HL-60 (cell line): ENCODE results near the gene FALEC.

Experiments used
- DNase-seq, 2 experiments: peaks; one replicate each; pipeline ENCODE4 v3.0.0-alpha.2; 2010 to 2020; ENCODE audit warnings: low read depth in 1 of 2, low spot score in 1 of 2
- H3K27ac ChIP-seq: fragments of 250-450 bp; sonication (Bioruptor Pico); replicated peaks from 2 replicates; pipeline ENCODE4 v1.5.1; 2020; ENCODE audit warnings: mild to moderate bottlenecking, moderate library complexity
- H3K27me3 ChIP-seq: fragments of 250-450 bp; sonication (Bioruptor Pico); 2 replicates; pipeline ENCODE4 v1.5.1; 2021; ENCODE audit warnings: mild to moderate bottlenecking, moderate library complexity; ENCODE audit not compliant: insufficient read depth, poor library complexity, severe bottlenecking
- H3K4me3 ChIP-seq: replicated peaks from 2 replicates; pipeline ENCODE4 v1.5.1; 2011; ENCODE audit warnings: mild to moderate bottlenecking, control low read depth, low read length; ENCODE audit not compliant: insufficient read depth
- CTCF ChIP-seq: IDR thresholded peaks from one replicate; pipeline ENCODE4 v1.5.1; 2011; ENCODE audit warnings: low read length, control low read depth, inconsistent platforms; ENCODE audit not compliant: insufficient read depth
- GABPA ChIP-seq: IDR thresholded peaks from 2 replicates; pipeline ENCODE4 v1.6.1; 2012; ENCODE audit warnings: low read depth
- POLR2AphosphoS5 ChIP-seq: IDR thresholded peaks from 2 replicates; pipeline ENCODE4 v1.6.1; 2012; ENCODE audit warnings: low read depth
- REST ChIP-seq: IDR thresholded peaks from 2 replicates; pipeline ENCODE4 v1.6.1; 2012; ENCODE audit warnings: low read depth; ENCODE audit not compliant: insufficient replicate concordance
- SPI1 ChIP-seq: IDR thresholded peaks from 2 replicates; pipeline ENCODE4 v1.6.1; 2012; ENCODE audit warnings: low read depth, mild to moderate bottlenecking, borderline replicate concordance

Gene FALEC

GRCh38 chr1:150479927-150480352 lies 35.6 kb upstream of the FALEC start:
- Histone ChIP-seq H3K4me3 (no peak overlapping the region), H3K27ac (no peak overlapping the region), H3K27me3 (no peaks in the 10 kb centered on the region)
- TF ChIP-seq POLR2AphosphoS5, result no peak
- TF ChIP-seq CTCF, result no peak
- TF ChIP-seq GABPA, result no peak
- no peak for TF ChIP-seq SPI1
- no peak for TF ChIP-seq REST
- DNase-seq, result no peak

- Histone ChIP-seq H3K4me3 (no peak overlapping the region), H3K27ac (no peak overlapping the region), H3K27me3 (no peaks in the 10 kb centered on the region)
- TF ChIP-seq CTCF (no peak), REST (no peak)
- DNase-seq, result no peak
These were observed 31.1 kb upstream of the FALEC start for GRCh38 chr1:150484431-150484830.

GRCh38 chr1:150484861-150485260 lies 30.7 kb upstream of the FALEC start:
- peak in 1 of 2 experiments; percentile 25 for DNase-seq
- H3K27me3 ChIP-seq, result no peaks in the 10 kb centered on the region
- H3K27ac ChIP-seq, result no peak overlapping the region
- TF ChIP-seq GABPA, result no peak
- peak; percentile 2 for TF ChIP-seq CTCF
- H3K4me3 ChIP-seq, result no peak overlapping the region

GRCh38 chr1:150486966-150487762 lies 28.4 kb upstream of the FALEC start, which contains the start of gene TARS2:
Gene TARS2, plus strand, starts transcription at chr1:150487419. Its CDS starts 32 bp downstream, at chr1:150487451.
- Histone ChIP-seq H3K27me3 (no peaks in the 10 kb centered on the region), H3K4me3 (peak within 1 kb of the TSS; percentile 85), H3K27ac (peak within 1 kb of the TSS; percentile 72)
- DNase-seq, result peak; percentile 98 to 99
- peak; percentile 96 for TF ChIP-seq POLR2AphosphoS5
- TF ChIP-seq SPI1, result peak; percentile 6; the same call in 1 of the 2 replicates
- TF ChIP-seq REST, result peak; percentile 71
- TF ChIP-seq GABPA, result peak; percentile 99
- no peak for TF ChIP-seq CTCF
